Activated naive CD4-positive, alpha-beta T cell treated with anti-CD3 and anti-CD28 coated beads, Interleukin-2, amount 50 U/mL, for 72 hours (primary cell): ENCODE results near the gene SRSF8. TPM values are rescaled to one million over a fixed set of nuclear protein-coding genes. Genes with fewer than 3 reads are reported as not detected.
"Not testable (repeated sequence)": the region's sequence is repeated elsewhere in the genome, so short reads cannot be mapped to it uniquely, and the experiment has no call there.

ENCODE experiments used
- ATAC-seq, 2 donors: fragments of 150-1000 bp; cut with Tn5 transposase; 2 replicates each; pipeline ENCODE4 v1.10.0; 2021; ENCODE audit warnings: mild to moderate bottlenecking in 2 of 2, moderate library complexity in 2 of 2
- DNase-seq, 2 donors: peaks; one replicate each; pipeline ENCODE4 v3.0.0; 2021 to 2022; ENCODE audit warnings: low spot score in 2 of 2
- H3K27ac Mint-ChIP-seq, 2 donors: one replicate each; pipeline ENCODE4 v1.8.0; 2022; ENCODE audit warnings: mild to moderate bottlenecking in 2 of 2, mixed read lengths in 2 of 2
- H3K36me3 Mint-ChIP-seq, 2 donors: one replicate each; pipeline ENCODE4 v1.8.0; 2022; ENCODE audit warnings: mixed read lengths in 2 of 2
- H3K9me3 Mint-ChIP-seq, 2 donors: one replicate each; pipeline ENCODE4 v1.8.0; 2022; ENCODE audit warnings: mixed read lengths in 2 of 2
- total RNA-seq, 2 donors: library from RNA; stranded (reverse); gene quantifications; one replicate each; pipeline ENCODE4 v1.2.3, GENCODE V29; 2022

SRSF8 gene
- 10 to 100 TPM; 19.5 to 25.4 TPM for total RNA-seq

GRCh38 chr11:95066716-95067038 is at the start of gene SRSF8:
TSS of gene SRSF8 (plus strand) at chr11:95066919. CDS start at chr11:95067227, 308 bp downstream.
- DNase-seq (no peak), ATAC-seq (peak; percentile 28 to 32)
- Mint-ChIP-seq H3K27ac (peak within 1 kb of the TSS; percentile 94 to 97), H3K36me3 (peaks cover 12 to 23% of the 10 kb centered on the region in 2 donors), H3K9me3 (no peaks in the 10 kb centered on the region)

GRCh38 chr11:95021468-95021867 is 45.3 kb upstream of the SRSF8 start:
- not testable (repeated sequence) for DNase-seq, H3K36me3 Mint-ChIP-seq, H3K9me3 Mint-ChIP-seq, ATAC-seq, H3K27ac Mint-ChIP-seq

- ATAC-seq (no peak), DNase-seq (no peak)
- Mint-ChIP-seq H3K27ac (no peak within 1 kb of the TSS), H3K9me3 (no peaks in the 10 kb centered on the region), H3K36me3 (no peaks in the 10 kb centered on the region)
Measured at GRCh38 chr11:95024958-95025357, 41.8 kb upstream of the SRSF8 start, which contains the start of gene KDM4E. TSS of gene KDM4E (plus strand) at chr11:95025258. CDS start at chr11:95025558, 300 bp downstream.

- not testable (repeated sequence) for H3K27ac Mint-ChIP-seq, H3K36me3 Mint-ChIP-seq, ATAC-seq, DNase-seq, H3K9me3 Mint-ChIP-seq
Measured at GRCh38 chr11:95025594-95025993, 41.1 kb upstream of the SRSF8 start.

- ATAC-seq (no peak), DNase-seq (no peak)
- Mint-ChIP-seq H3K9me3 (no peaks in the 10 kb centered on the region), H3K36me3 (no peaks in the 10 kb centered on the region), H3K27ac (no peak overlapping the region)
Measured at GRCh38 chr11:95028357-95028756, 38.4 kb upstream of the SRSF8 start.

- H3K9me3 Mint-ChIP-seq = no peaks in the 10 kb centered on the region
- no peak for ATAC-seq
- H3K36me3 Mint-ChIP-seq = peaks cover under 1% of the 10 kb centered on the region in 2 donors
- H3K27ac Mint-ChIP-seq = no peak overlapping the region
- no peak for DNase-seq
Measured at GRCh38 chr11:95033051-95033450, 33.7 kb upstream of the SRSF8 start.

- Mint-ChIP-seq H3K36me3 (peaks cover 5% of the 10 kb centered on the region in 2 donors), H3K9me3 (no peaks in the 10 kb centered on the region), H3K27ac (no peak overlapping the region)
- ATAC-seq (no peak), DNase-seq (no peak)
Measured at GRCh38 chr11:95035316-95035715, 31.4 kb upstream of the SRSF8 start.

GRCh38 chr11:95037356-95038035 is 29.2 kb upstream of the SRSF8 start:
- H3K36me3 Mint-ChIP-seq, H3K9me3 Mint-ChIP-seq, DNase-seq, H3K27ac Mint-ChIP-seq: not testable (repeated sequence)
- peak; percentile 51 to 73 for ATAC-seq

- no peak for DNase-seq
Measured at GRCh38 chr11:95042239-95042638, 24.5 kb upstream of the SRSF8 start.

GRCh38 chr11:95042906-95043305 is 23.8 kb upstream of the SRSF8 start:
- Mint-ChIP-seq H3K36me3 (peaks cover 5% of the 10 kb centered on the region in 2 donors), H3K27ac (no peak overlapping the region), H3K9me3 (no peaks in the 10 kb centered on the region)
- DNase-seq (no peak), ATAC-seq (no peak)

More at GRCh38 chr11:95042239-95042638, 24.5 kb upstream of the SRSF8 start:
- ATAC-seq = no peak
- Mint-ChIP-seq H3K9me3 (no peaks in the 10 kb centered on the region), H3K36me3 (peaks cover 5% of the 10 kb centered on the region in 2 donors), H3K27ac (no peak overlapping the region)

GRCh38 chr11:95044010-95044409 is 22.7 kb upstream of the SRSF8 start:
- no peaks in the 10 kb centered on the region for H3K9me3 Mint-ChIP-seq
- H3K36me3 Mint-ChIP-seq = no peaks in the 10 kb centered on the region
- H3K27ac Mint-ChIP-seq = no peak overlapping the region
- ATAC-seq = no peak
- no peak for DNase-seq

- Mint-ChIP-seq H3K9me3 (no peaks in the 10 kb centered on the region), H3K36me3 (no peaks in the 10 kb centered on the region), H3K27ac (no peak overlapping the region)
- DNase-seq (no peak), ATAC-seq (no peak)
Measured at GRCh38 chr11:95045812-95046211, 20.9 kb upstream of the SRSF8 start.

- not testable (repeated sequence) for H3K27ac Mint-ChIP-seq, ATAC-seq, H3K9me3 Mint-ChIP-seq, H3K36me3 Mint-ChIP-seq, DNase-seq
Measured at GRCh38 chr11:95049122-95049521, 17.6 kb upstream of the SRSF8 start, which contains the start of gene KDM4F. TSS of gene KDM4F (plus strand) at chr11:95049422.

- ATAC-seq (no peak), DNase-seq (no peak)
- H3K9me3 Mint-ChIP-seq = no peaks in the 10 kb centered on the region
- no peak overlapping the region for H3K27ac Mint-ChIP-seq
- H3K36me3 Mint-ChIP-seq = no peaks in the 10 kb centered on the region
Measured at GRCh38 chr11:95050595-95051202, 16.0 kb upstream of the SRSF8 start.

GRCh38 chr11:95054356-95054755 is 12.4 kb upstream of the SRSF8 start:
- Mint-ChIP-seq H3K27ac (no peak overlapping the region), H3K9me3 (no peaks in the 10 kb centered on the region), H3K36me3 (no peaks in the 10 kb centered on the region)
- DNase-seq (no peak), ATAC-seq (no peak)

GRCh38 chr11:95055283-95055897 is 11.3 kb upstream of the SRSF8 start:
- Mint-ChIP-seq H3K36me3 (no peaks in the 10 kb centered on the region), H3K27ac (no peak overlapping the region), H3K9me3 (no peaks in the 10 kb centered on the region)
- DNase-seq (no peak), ATAC-seq (no peak)

- no peak overlapping the region for H3K27ac Mint-ChIP-seq
- H3K9me3 Mint-ChIP-seq = no peaks in the 10 kb centered on the region
- no peaks in the 10 kb centered on the region for H3K36me3 Mint-ChIP-seq
- ATAC-seq = no peak
- no peak for DNase-seq
Measured at GRCh38 chr11:95057959-95058358, 8.8 kb upstream of the SRSF8 start.

GRCh38 chr11:95058621-95059020 is 8.1 kb upstream of the SRSF8 start:
- no peaks in the 10 kb centered on the region for H3K9me3 Mint-ChIP-seq
- no peak for ATAC-seq
- DNase-seq = no peak
- H3K36me3 Mint-ChIP-seq = no peaks in the 10 kb centered on the region
- H3K27ac Mint-ChIP-seq = no peak overlapping the region
